GM12878 (cell line): ENCODE measurements around the gene UBE3B. TPM values are rescaled to one million over a fixed set of nuclear protein-coding genes. Genes with fewer than 3 reads are reported as not detected.

Source experiments
- ASH2L ChIP-seq: fragments of 300-600, 200-600 bp; sonication (generic); IDR thresholded peaks from 2 replicates; pipeline ENCODE4 v1.6.1; 2017; ENCODE audit warnings: low read depth, mild to moderate bottlenecking, borderline replicate concordance
- ATF3 ChIP-seq: IDR thresholded peaks from 2 replicates; pipeline ENCODE4 v1.6.1; 2011; ENCODE audit warnings: low read depth, mild to moderate bottlenecking, low read length, moderate library complexity, borderline replicate concordance; ENCODE audit errors: extremely low read depth
- BACH1 ChIP-seq: fragments of 450-650 bp; IDR thresholded peaks from 2 replicates; pipeline ENCODE4 v1.6.1; 2017; ENCODE audit warnings: mild to moderate bottlenecking, borderline replicate concordance
- BHLHE40 ChIP-seq, 2 experiments: fragments of 450-650 bp in 1 of 2; IDR thresholded peaks; 2 replicates each; pipeline ENCODE4 v1.6.1; 2011 to 2017; ENCODE audit warnings: low read depth in 2 of 2, borderline replicate concordance in 1 of 2, improper control_type of control experiment in 1 of 2, low read length in 1 of 2, mild to moderate bottlenecking in 1 of 2
- CBX5 ChIP-seq: sonication (generic); IDR thresholded peaks from 2 replicates; pipeline ENCODE4 v1.6.1; 2016; ENCODE audit warnings: low read depth, moderate library complexity, mild to moderate bottlenecking, inconsistent platforms
- CHD1 ChIP-seq: IDR thresholded peaks from 2 replicates; pipeline ENCODE4 v1.6.1; 2012; ENCODE audit warnings: low read depth, low read length, improper control_type of control experiment
- CREB1 ChIP-seq: IDR thresholded peaks from 2 replicates; pipeline ENCODE4 v1.6.1; 2012; ENCODE audit warnings: low read depth, mild to moderate bottlenecking, inconsistent platforms
- E2F4 ChIP-seq: IDR thresholded peaks from 2 replicates; pipeline ENCODE4 v1.6.1; 2012; ENCODE audit warnings: low read depth, low read length, improper control_type of control experiment
- HCFC1 ChIP-seq: fragments of 150-350 bp; IDR thresholded peaks from 2 replicates; pipeline ENCODE4 v1.6.1; 2014; ENCODE audit warnings: low read length
- JUND ChIP-seq: IDR thresholded peaks from 2 replicates; pipeline ENCODE4 v1.6.1; 2012; ENCODE audit warnings: low read depth, mild to moderate bottlenecking, low read length, improper control_type of control experiment, moderate library complexity
- KAT2A ChIP-seq: conservative IDR thresholded peaks from 2 replicates; pipeline ENCODE4 v1.6.1; 2011; ENCODE audit warnings: low read depth, low read length; ENCODE audit not compliant: control insufficient read depth
- MYC ChIP-seq: IDR thresholded peaks from 2 replicates; pipeline ENCODE4 v1.6.1; 2011; ENCODE audit warnings: mild to moderate bottlenecking, low read length, moderate library complexity, inconsistent platforms; ENCODE audit not compliant: insufficient read depth, insufficient replicate concordance, insufficient read length, severe bottlenecking
- PRDM15 ChIP-seq: fragments of 450-650 bp; formaldehyde crosslinking; IDR thresholded peaks from 2 replicates; pipeline ENCODE4 v1.4.0; 2020; ENCODE audit warnings: mild to moderate bottlenecking, moderate library complexity
- STAT3 ChIP-seq: IDR thresholded peaks from 2 replicates; pipeline ENCODE4 v1.6.1; 2011; ENCODE audit warnings: low read depth, low read length, improper control_type of control experiment
- TCF3 ChIP-seq: IDR thresholded peaks from 2 replicates; pipeline ENCODE4 v1.6.1; 2012; ENCODE audit warnings: low read depth, mild to moderate bottlenecking, low read length, borderline replicate concordance; ENCODE audit not compliant: insufficient read depth
- TCF7 ChIP-seq: IDR thresholded peaks from 2 replicates; pipeline ENCODE4 v1.6.1; 2014; ENCODE audit warnings: antibody characterized with exemption, borderline replicate concordance
- ZNF274 ChIP-seq: IDR thresholded peaks from one replicate; pipeline ENCODE4 v1.8.0; 2011; ENCODE audit not compliant: insufficient read length, insufficient read depth
- ZNF592 ChIP-seq: fragments of 450-650 bp; IDR thresholded peaks from 2 replicates; pipeline ENCODE4 v1.6.1; 2017; ENCODE audit warnings: mild to moderate bottlenecking, moderate library complexity
- polyA plus RNA-seq, 11 experiments: library from polyadenylated mRNA; depleted of rRNA in 4 of 11; unstranded in 6 of 11; stranded (reverse) in 5 of 11; fragments of >200 nt; fragmentation: Nextera tagmentation in 4 of 11; fragmentation: Illumina TruSeq in 1 of 11; extraction: Ambion mirVana in 4 of 11; extraction: Trizol in 1 of 11; gene quantifications; 1 replicate in 1 of 11; 2 replicates in 10 of 11; pipeline versions ENCODE4 v1.2.1 to v1.2.3, GENCODE V29; 2011 to 2016; ENCODE audit warnings: inconsistent platforms in 2 of 11, missing spikeins in 2 of 11, low read depth in 1 of 11
- total RNA-seq, 4 experiments: library from RNA; depleted of rRNA in 3 of 4; stranded (reverse); fragments of >200 nt in 3 of 4; fragmentation: Illumina TruSeq in 1 of 4; extraction: Trizol in 1 of 4; gene quantifications; 2 replicates each; pipeline versions ENCODE4 v1.2.1 to v1.2.3, GENCODE V29; 2013 to 2021

Gene UBE3B
- total and polyA plus RNA-seq, 10 of the 15 experiments (the other 5 are each of a cell fraction or from before 2014, with no cell fraction given) = 7.4 to 25.3 (median 17.1) TPM

- TF ChIP-seq TCF7 (no peak), ATF3 (no peak), PRDM15 (no peak), CREB1 (no peak), JUND (no peak), ZNF592 (no peak), BHLHE40 (IDR thresholded peaks at IDR 0.05; ENCODE audit: borderline replicate concordance in 1 of 2, low read depth in 2 of 2, low read length in 1 of 2) (no peak), ASH2L (no peak), BACH1 (no peak), CBX5 (no peak), KAT2A (no peak), HCFC1 (no peak), ZNF274 (no peak), MYC (no peak), TCF3 (no peak), STAT3 (no peak), E2F4 (no peak), CHD1 (no peak)
These were observed 16.2 kb upstream of the UBE3B start (continued) for GRCh38 chr12:109461049-109461845.
